ENCODE measurements around the gene RNASEH1.

RNASEH1 gene

GRCh38 chr2:3534251-3534814 lies 23.8 kb downstream of the RNASEH1 start:
- TF ChIP-seq CTCF (conservative IDR thresholded peaks at IDR 0.05; ENCODE audit: low read length): no peak
- no peak overlapping the region for H3K4me3 ChIP-seq (ENCODE audit: low read length)
- DNase-seq (ENCODE audit: low read depth): no peak

- no peak overlapping the region for H3K4me3 ChIP-seq (ENCODE audit: low read length)
- DNase-seq (ENCODE audit: low read depth): no peak
- TF ChIP-seq CTCF (conservative IDR thresholded peaks at IDR 0.05; ENCODE audit: low read length): no peak
Observed at GRCh38 chr2:3533836-3534235, 24.3 kb downstream of the RNASEH1 start.

GRCh38 chr2:3532941-3533340 lies 25.2 kb downstream of the RNASEH1 start:
- no peak overlapping the region for H3K4me3 ChIP-seq (ENCODE audit: low read length)
- DNase-seq (ENCODE audit: low read depth): no peak
- TF ChIP-seq CTCF (conservative IDR thresholded peaks at IDR 0.05; ENCODE audit: low read length): no peak

- TF ChIP-seq CTCF (conservative IDR thresholded peaks at IDR 0.05; ENCODE audit: low read length): no peak
Observed at GRCh38 chr2:3529316-3530025, 28.7 kb downstream of the RNASEH1 start.

GRCh38 chr2:3527886-3528785 lies 30.0 kb downstream of the RNASEH1 start:
- DNase-seq (ENCODE audit: low read depth): no peak
- no peak for TF ChIP-seq CTCF (conservative IDR thresholded peaks at IDR 0.05; ENCODE audit: low read length)
- H3K4me3 ChIP-seq (ENCODE audit: low read length): no peak overlapping the region

More at GRCh38 chr2:3529316-3530025, 28.7 kb downstream of the RNASEH1 start:
- H3K4me3 ChIP-seq (ENCODE audit: low read length): no peak overlapping the region
- DNase-seq (ENCODE audit: low read depth): no peak

- DNase-seq (ENCODE audit: low read depth): no peak
- no peak for TF ChIP-seq CTCF (conservative IDR thresholded peaks at IDR 0.05; ENCODE audit: low read length)
- no peak overlapping the region for H3K4me3 ChIP-seq (ENCODE audit: low read length)
Observed at GRCh38 chr2:3526871-3527270, 31.3 kb downstream of the RNASEH1 start.
